NB4 (cell line): ENCODE data around the gene ZNF544.
A peak's percentile ranks its signal among the peaks of the same experiment; 100 is the strongest.
"Not testable (repeated sequence)": the region's sequence is repeated elsewhere in the genome, so short reads cannot be mapped to it uniquely, and the experiment has no call there.

ENCODE experiments used
- DNase-seq: peaks from one replicate; pipeline ENCODE4 v3.0.0; 2010; ENCODE audit warnings: low read depth
- H3K4me3 ChIP-seq: one replicate; pipeline ENCODE4 v1.5.1; 2011; ENCODE audit warnings: mild to moderate bottlenecking, low read depth, low read length, moderate library complexity
- MYC ChIP-seq: IDR thresholded peaks from 2 replicates; pipeline ENCODE4 v1.6.1; 2011; ENCODE audit warnings: low read depth, low read length
- POLR2A ChIP-seq: IDR thresholded peaks from 2 replicates; pipeline ENCODE4 v1.6.1; 2011; ENCODE audit warnings: mild to moderate bottlenecking; ENCODE audit not compliant: insufficient read length; ENCODE audit errors: extremely low read depth
- TF ChIP-seq, protein P1 (sequence below): IDR thresholded peaks from one replicate; pipeline ENCODE4 v1.5.1; 2012; ENCODE audit warnings: low read depth, low read length
- TF ChIP-seq, protein P2 (sequence below): IDR thresholded peaks from 2 replicates; pipeline ENCODE4 v1.6.1; 2011; ENCODE audit warnings: low read depth, low read length

The ZNF544 gene

GRCh38 chr19:58229255-58229639, 533 bp downstream of the ZNF544 start:
- peak; percentile 43 for DNase-seq
- H3K4me3 ChIP-seq, result peak overlapping the region; percentile 73
- no peak for TF ChIP-seq MYC
- TF ChIP-seq, protein P1, sequence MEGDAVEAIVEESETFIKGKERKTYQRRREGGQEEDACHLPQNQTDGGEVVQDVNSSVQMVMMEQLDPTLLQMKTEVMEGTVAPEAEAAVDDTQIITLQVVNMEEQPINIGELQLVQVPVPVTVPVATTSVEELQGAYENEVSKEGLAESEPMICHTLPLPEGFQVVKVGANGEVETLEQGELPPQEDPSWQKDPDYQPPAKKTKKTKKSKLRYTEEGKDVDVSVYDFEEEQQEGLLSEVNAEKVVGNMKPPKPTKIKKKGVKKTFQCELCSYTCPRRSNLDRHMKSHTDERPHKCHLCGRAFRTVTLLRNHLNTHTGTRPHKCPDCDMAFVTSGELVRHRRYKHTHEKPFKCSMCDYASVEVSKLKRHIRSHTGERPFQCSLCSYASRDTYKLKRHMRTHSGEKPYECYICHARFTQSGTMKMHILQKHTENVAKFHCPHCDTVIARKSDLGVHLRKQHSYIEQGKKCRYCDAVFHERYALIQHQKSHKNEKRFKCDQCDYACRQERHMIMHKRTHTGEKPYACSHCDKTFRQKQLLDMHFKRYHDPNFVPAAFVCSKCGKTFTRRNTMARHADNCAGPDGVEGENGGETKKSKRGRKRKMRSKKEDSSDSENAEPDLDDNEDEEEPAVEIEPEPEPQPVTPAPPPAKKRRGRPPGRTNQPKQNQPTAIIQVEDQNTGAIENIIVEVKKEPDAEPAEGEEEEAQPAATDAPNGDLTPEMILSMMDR, result peak; percentile 10
- no peak for TF ChIP-seq POLR2A
- TF ChIP-seq, protein P2, sequence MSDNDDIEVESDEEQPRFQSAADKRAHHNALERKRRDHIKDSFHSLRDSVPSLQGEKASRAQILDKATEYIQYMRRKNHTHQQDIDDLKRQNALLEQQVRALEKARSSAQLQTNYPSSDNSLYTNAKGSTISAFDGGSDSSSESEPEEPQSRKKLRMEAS, result no peak

DNA sequence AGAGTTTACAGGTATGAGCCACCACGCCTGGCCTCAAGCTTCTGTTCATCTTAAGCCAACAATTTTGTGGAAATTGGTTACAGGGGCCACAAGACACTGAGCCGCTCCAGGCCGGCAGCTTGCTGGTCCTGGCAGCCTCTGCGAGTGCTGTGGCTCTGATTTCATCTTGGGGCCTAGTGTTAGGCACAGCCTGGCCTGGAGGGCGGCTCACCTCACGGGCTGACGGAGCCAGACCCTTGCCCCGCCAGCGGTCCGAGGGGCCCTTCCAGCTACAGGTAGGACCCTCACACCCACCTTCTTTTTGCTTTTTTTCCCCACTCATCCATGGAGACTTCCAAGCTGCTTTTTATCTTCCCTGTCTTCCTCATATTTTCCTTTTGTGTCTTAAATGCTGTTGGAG, 8.6 kb downstream of the ZNF544 start:
- no peak for DNase-seq
- TF ChIP-seq MYC (no peak), POLR2A (no peak)
- TF ChIP-seq, protein P1, result no peak
- TF ChIP-seq, protein P2, result no peak
- no peak overlapping the region for H3K4me3 ChIP-seq

DNA sequence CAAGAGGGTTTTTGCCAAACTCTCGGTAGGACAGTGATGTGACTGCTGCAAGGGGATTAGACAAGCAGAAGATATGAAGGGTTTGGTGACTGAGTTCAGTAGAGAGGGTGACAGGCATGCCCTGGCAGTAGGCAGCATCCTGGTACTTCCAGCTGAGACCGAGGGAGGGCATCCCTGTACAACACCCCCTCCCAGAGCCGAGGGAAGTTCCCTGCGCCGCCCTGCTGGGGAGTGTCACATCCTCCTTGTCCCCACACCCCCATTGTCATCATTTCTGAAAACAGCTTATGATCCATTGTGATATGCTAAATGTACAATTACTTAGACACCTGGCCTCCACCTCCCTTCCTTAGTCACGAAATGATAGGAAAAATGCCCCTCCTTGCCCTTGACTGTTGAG, 14.6 kb downstream of the ZNF544 start:
- no peak for TF ChIP-seq MYC
- TF ChIP-seq, protein P2, result no peak
- no peak for TF ChIP-seq POLR2A
- DNase-seq, result no peak
- H3K4me3 ChIP-seq, result no peak overlapping the region

GRCh38 chr19:58248886-58249285, 20.2 kb downstream of the ZNF544 start:
- H3K4me3 ChIP-seq, result no peak overlapping the region
- no peak for DNase-seq
- TF ChIP-seq, protein P1, result no peak
- TF ChIP-seq MYC, result no peak
- TF ChIP-seq, protein P2, result no peak
- no peak for TF ChIP-seq POLR2A

DNA sequence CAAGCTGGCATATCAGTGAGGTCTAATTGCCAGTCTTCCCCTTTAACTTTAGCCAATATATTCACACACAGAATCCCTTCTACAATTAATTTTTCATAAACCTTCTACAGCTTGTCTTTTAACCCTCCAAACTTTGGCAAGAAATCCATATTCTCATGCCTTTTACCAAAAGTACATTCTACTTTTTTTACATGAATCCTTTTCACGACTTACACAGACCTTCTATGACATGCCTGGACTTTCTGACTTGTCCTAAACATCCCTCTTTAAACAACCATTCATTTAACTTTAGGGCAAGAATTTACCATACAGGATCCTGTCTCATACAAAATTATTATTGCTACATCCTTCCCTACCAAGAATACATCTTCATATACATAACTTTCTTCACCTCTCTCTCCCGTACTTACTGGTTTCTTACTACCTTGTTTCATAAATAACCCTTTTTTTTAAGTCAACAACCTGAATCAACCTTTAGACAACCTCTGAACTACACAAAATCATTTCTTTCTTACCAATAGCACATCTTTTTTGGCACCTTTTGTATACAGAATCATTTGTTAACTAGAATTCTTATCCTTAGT, 23.5 kb downstream of the ZNF544 start:
- TF ChIP-seq, protein P2, result no peak
- TF ChIP-seq, protein P1, result no peak
- TF ChIP-seq MYC (no peak), POLR2A (no peak)
- DNase-seq, result peak; percentile 18
- no peak overlapping the region for H3K4me3 ChIP-seq

- DNase-seq, H3K4me3 ChIP-seq: not testable (repeated sequence)
Observed at GRCh38 chr19:58258259-58258658, 29.5 kb downstream of the ZNF544 start.

DNA sequence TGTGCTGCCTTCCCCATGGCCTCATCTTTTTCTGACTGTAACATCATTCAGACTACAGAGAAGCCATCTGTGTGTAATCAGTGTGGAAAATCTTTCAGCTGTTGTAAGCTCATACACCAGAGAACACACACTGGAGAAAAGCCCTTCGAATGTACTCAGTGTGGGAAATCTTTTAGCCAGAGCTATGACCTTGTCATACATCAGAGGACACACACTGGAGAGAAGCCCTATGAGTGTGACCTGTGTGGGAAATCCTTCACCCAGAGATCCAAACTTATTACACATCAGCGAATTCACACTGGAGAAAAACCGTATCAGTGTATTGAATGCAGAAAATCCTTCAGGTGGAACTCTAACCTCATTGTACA, 32.9 kb downstream of the ZNF544 start:
- DNase-seq, result no peak
- H3K4me3 ChIP-seq, result no peak overlapping the region
- TF ChIP-seq, protein P2, result no peak
- no peak for TF ChIP-seq POLR2A
- TF ChIP-seq, protein P1, result no peak
- TF ChIP-seq MYC, result no peak
